ENCODE results near the gene HNRNPM.

HNRNPM gene

DNA sequence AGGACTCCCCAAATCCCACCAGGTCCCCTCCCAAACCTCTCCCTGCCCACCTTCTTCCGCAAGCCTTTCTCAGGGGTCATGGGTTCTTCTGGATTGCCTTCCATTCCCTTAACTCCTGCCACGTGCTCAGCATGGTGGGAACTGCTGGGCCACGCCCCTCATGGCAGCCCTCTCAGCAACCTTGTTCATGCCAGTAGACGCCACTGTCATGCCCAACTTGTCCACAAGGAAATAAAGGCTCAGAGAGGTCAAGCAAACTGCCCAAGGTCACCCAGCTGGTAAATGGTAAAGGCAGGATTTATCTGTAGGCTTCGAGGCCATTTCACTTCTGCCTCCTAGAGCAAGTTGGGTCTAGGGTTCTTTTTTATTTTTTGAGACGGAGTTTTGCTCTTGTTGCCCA, 46.8 kb downstream of the HNRNPM start:
- TF ChIP-seq, protein P1, sequence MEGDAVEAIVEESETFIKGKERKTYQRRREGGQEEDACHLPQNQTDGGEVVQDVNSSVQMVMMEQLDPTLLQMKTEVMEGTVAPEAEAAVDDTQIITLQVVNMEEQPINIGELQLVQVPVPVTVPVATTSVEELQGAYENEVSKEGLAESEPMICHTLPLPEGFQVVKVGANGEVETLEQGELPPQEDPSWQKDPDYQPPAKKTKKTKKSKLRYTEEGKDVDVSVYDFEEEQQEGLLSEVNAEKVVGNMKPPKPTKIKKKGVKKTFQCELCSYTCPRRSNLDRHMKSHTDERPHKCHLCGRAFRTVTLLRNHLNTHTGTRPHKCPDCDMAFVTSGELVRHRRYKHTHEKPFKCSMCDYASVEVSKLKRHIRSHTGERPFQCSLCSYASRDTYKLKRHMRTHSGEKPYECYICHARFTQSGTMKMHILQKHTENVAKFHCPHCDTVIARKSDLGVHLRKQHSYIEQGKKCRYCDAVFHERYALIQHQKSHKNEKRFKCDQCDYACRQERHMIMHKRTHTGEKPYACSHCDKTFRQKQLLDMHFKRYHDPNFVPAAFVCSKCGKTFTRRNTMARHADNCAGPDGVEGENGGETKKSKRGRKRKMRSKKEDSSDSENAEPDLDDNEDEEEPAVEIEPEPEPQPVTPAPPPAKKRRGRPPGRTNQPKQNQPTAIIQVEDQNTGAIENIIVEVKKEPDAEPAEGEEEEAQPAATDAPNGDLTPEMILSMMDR (IDR thresholded peaks at IDR 0.05; ENCODE audit: control insufficient read depth, insufficient read depth, low read depth, low read length, missing control alignments): no peak
- DNase-seq (ENCODE audit: low read depth): no peak
- no peak overlapping the region for H3K4me3 ChIP-seq (ENCODE audit: control insufficient read depth, low read depth, low read length)

DNA sequence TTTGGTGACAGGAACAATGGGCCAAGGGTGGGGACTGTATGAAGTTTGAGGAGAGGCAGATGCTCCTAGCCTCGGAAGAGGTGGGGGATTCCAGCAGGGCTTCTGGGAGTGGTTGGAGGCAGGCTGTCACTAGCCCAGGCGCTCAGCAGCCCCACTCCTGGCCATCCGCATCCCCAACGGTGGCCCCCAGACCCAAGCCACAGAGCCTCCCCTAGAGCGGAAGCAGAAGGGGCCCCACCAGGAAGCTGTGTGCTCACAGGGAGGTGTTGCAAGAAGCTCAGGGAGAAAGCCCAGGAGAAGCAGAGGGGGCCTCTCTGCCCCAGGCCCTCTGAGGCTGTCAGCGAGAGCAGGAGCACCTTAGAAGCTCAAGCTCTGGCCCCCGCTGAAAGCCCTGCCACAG, 49.4 kb downstream of the HNRNPM start:
- no peak for DNase-seq (ENCODE audit: low read depth)
- TF ChIP-seq, protein P1 (IDR thresholded peaks at IDR 0.05; ENCODE audit: control insufficient read depth, insufficient read depth, low read depth, low read length, missing control alignments): no peak

DNA sequence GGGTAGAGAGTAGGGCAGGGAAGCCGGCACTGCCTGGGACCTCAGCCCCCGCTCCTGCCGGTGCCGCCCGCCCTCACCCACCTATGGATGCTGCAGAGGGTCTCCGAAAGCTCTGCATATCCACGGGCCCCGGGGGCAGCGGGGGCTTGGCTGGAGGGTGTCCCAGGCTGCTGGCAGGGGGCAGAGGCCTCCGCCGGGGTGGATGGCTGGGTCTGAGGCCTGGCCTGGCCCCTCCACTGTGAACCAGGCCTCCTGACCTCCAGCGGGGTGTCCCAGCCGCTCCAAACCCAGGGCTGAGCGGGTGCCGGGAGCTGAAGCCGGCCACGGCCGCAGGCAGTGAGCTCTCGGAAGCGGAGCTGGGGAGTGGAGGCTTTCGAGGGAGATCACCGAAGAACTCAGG, 53.5 kb downstream of the HNRNPM start:
- no peak for DNase-seq (ENCODE audit: low read depth)
- H3K4me3 ChIP-seq (ENCODE audit: control insufficient read depth, low read depth, low read length): no peak overlapping the region
- TF ChIP-seq, protein P1 (IDR thresholded peaks at IDR 0.05; ENCODE audit: control insufficient read depth, insufficient read depth, low read depth, low read length, missing control alignments): no peak

More for the DNA sequence above, 49.4 kb downstream of the HNRNPM start:
- H3K4me3 ChIP-seq (ENCODE audit: control insufficient read depth, low read depth, low read length): no peak overlapping the region

DNA sequence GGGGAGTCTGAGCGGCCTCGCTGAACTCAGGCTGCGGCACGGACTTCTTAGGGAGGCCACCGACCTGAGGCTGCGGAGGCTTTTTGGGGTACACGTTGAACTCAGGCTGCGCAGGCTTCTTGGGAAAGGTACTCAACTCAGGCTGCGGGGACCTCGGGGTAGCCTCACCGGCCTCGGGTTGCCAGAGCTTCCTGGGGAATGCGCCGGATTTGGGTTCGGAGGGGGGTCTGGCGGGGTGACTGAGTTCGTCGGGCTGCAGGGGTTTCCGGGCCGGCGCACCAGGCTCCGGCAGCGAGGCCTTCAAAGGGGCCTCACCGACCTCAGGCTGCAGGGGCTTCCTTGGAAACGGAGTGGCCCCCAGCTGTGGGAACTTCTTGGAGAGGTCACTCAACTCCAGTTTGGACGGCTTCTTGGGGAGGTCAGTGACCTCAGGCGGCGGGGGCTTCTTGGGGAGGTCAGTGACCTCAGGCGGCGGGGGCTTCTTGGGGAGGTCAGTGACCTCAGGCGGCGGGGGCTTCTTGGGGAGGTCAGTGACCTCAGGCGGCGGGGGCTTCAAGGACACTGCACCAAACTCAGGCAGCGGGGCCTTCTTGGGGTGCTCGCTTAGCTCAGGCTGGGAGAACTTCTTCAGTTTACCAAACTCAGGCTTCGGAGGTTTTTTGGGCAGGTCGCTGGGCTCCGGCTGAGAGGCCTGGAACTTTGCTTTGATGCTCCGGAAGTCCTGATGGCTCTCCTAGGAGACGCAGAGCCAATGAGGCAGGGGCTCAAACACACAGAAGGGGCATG, 54.5 kb downstream of the HNRNPM start:
- no peak for DNase-seq (ENCODE audit: low read depth)
- TF ChIP-seq, protein P1 (IDR thresholded peaks at IDR 0.05; ENCODE audit: control insufficient read depth, insufficient read depth, low read depth, low read length, missing control alignments): no peak
- no peak overlapping the region for H3K4me3 ChIP-seq (ENCODE audit: control insufficient read depth, low read depth, low read length)

DNA sequence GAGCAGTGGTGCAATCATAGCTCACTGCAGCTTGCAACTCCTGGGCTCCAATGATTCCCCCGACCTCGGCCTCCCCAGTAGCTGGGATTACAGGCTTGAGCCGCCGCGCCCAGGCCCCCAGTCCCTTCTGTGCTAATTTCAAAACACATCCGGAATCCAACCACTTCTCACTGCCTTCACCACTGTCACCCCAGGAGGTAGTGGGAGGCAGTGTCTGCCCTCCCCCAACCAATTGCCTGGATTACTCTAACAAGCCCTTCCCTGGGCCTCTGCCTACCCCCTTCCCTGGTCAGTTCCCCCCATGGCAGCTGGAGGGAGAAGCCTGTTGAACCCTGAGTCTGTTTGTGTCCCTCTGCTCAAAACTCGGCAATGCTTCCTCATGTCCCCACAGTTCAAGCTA, 55.4 kb downstream of the HNRNPM start:
- DNase-seq (ENCODE audit: low read depth): no peak
- H3K4me3 ChIP-seq (ENCODE audit: control insufficient read depth, low read depth, low read length): no peak overlapping the region
- TF ChIP-seq, protein P1 (IDR thresholded peaks at IDR 0.05; ENCODE audit: control insufficient read depth, insufficient read depth, low read depth, low read length, missing control alignments): no peak

DNA sequence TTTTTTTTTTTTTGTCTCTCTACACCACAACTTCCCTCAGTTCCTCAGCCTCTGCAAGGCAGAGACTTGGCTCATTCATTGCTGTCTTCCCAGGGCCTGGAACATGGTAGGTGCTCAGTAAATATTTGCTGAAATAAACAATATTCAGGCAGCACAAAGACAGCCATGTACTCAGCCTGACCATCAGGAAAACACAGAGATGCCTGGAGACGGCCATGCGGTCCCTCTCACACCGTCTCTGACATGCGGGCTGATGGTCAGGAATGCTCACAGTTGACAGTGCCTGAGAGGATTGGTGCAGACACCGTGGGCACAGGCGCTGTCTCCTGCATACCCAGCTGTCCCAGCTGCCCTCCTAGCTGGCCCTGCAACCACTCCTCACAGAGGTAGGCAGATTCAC, 56.7 kb downstream of the HNRNPM start:
- no peak overlapping the region for H3K4me3 ChIP-seq (ENCODE audit: control insufficient read depth, low read depth, low read length)
- no peak for DNase-seq (ENCODE audit: low read depth)
- TF ChIP-seq, protein P1 (IDR thresholded peaks at IDR 0.05; ENCODE audit: control insufficient read depth, insufficient read depth, low read depth, low read length, missing control alignments): no peak
